DND-41 (cell line): ENCODE data around the gene FBXW8.

Experiments
- ATAC-seq: fragments of 200-7000 bp; cut with Tn5 transposase; 3 replicates; pipeline ENCODE4 v1.9.1; 2021; ENCODE audit warnings: low read depth; ENCODE audit not compliant: insufficient read depth
- DNase-seq: peaks from one replicate; pipeline ENCODE4 v3.0.0-alpha.2; 2020
- H2AFZ ChIP-seq: 2 replicates; pipeline ENCODE4 v1.6.0; 2012; ENCODE audit warnings: low read depth, low read length
- H3K27ac ChIP-seq: 2 replicates; pipeline ENCODE4 v1.5.1; 2012; ENCODE audit warnings: low read length, inconsistent platforms
- H3K27me3 ChIP-seq: fragments of 200-600 bp; sonication (generic); 2 replicates; pipeline ENCODE4 v1.6.0; 2012; ENCODE audit warnings: low read length, mild to moderate bottlenecking, inconsistent platforms; ENCODE audit not compliant: insufficient read depth, poor library complexity
- H3K36me3 ChIP-seq: 2 replicates; pipeline ENCODE4 v1.5.1; 2012; ENCODE audit warnings: low read length, inconsistent platforms; ENCODE audit not compliant: insufficient read depth
- H3K4me1 ChIP-seq: 2 replicates; pipeline ENCODE4 v1.5.1; 2012; ENCODE audit warnings: mild to moderate bottlenecking, low read length; ENCODE audit not compliant: insufficient read depth
- H3K4me2 ChIP-seq: 2 replicates; pipeline ENCODE4 v1.6.0; 2012; ENCODE audit warnings: mild to moderate bottlenecking, moderate library complexity, low read length, inconsistent platforms; ENCODE audit not compliant: insufficient read depth
- H3K4me3 ChIP-seq, 2 experiments: fragments of 200-600 bp in 1 of 2; shearing (Covaris generic) in 1 of 2; 2 replicates each; pipeline ENCODE4 v1.5.1; 2012 to 2016; ENCODE audit warnings: inconsistent platforms in 2 of 2, low read length in 2 of 2, mild to moderate bottlenecking in 2 of 2, low read depth in 1 of 2, moderate library complexity in 1 of 2
- H3K79me2 ChIP-seq: 2 replicates; pipeline ENCODE4 v1.6.0; 2012; ENCODE audit warnings: low read length, inconsistent platforms; ENCODE audit not compliant: insufficient read depth
- H3K9ac ChIP-seq: 2 replicates; pipeline ENCODE4 v1.6.0; 2012; ENCODE audit warnings: low read depth, mild to moderate bottlenecking, inconsistent platforms, low read length, moderate library complexity
- H3K9me3 ChIP-seq: 2 replicates; pipeline ENCODE4 v1.5.1; 2012; ENCODE audit warnings: low read length, moderate library complexity, mild to moderate bottlenecking, inconsistent platforms; ENCODE audit not compliant: insufficient read depth, severe bottlenecking
- H4K20me1 ChIP-seq: 2 replicates; pipeline ENCODE4 v1.6.0; 2012; ENCODE audit warnings: low read length; ENCODE audit not compliant: insufficient read depth
- CTCF ChIP-seq: IDR thresholded peaks from 2 replicates; pipeline ENCODE4 v1.5.1; 2012; ENCODE audit warnings: borderline replicate concordance, low read length, moderate library complexity, mild to moderate bottlenecking; ENCODE audit not compliant: poor library complexity, severe bottlenecking; ENCODE audit errors: extremely low read depth
- EZH2 ChIP-seq: IDR thresholded peaks from 3 replicates; pipeline ENCODE4 v1.6.1; 2012; ENCODE audit warnings: borderline replicate concordance, low read depth, mild to moderate bottlenecking, moderate library complexity, low read length, inconsistent platforms; ENCODE audit not compliant: severe bottlenecking

FBXW8 gene

GRCh38 chr12:117060246-117060928 is 149.6 kb downstream of the FBXW8 start:
- no peaks in the 10 kb centered on the region for H3K9me3 ChIP-seq
- no peak overlapping the region for H3K4me2 ChIP-seq
- no peaks in the 10 kb centered on the region for H4K20me1 ChIP-seq
- H3K27me3 ChIP-seq: no peaks in the 10 kb centered on the region
- TF ChIP-seq EZH2 (no peak), CTCF (no peak)
- DNase-seq (no peak), ATAC-seq (no peak)
- peaks cover 14% of the 10 kb centered on the region for H3K79me2 ChIP-seq
- H3K36me3 ChIP-seq: peaks cover 24% of the 10 kb centered on the region
- H3K27ac ChIP-seq: peak overlapping the region; percentile 98
- no peak overlapping the region for H2AFZ ChIP-seq
- no peak overlapping the region for H3K9ac ChIP-seq
- no peak overlapping the region for H3K4me3 ChIP-seq
- peaks cover 48% of the 10 kb centered on the region for H3K4me1 ChIP-seq

GRCh38 chr12:117060929-117061305 is 150.2 kb downstream of the FBXW8 start:
- Histone ChIP-seq H3K9me3 (no peaks in the 10 kb centered on the region), H3K4me1 (peaks cover 53% of the 10 kb centered on the region), H3K27me3 (no peaks in the 10 kb centered on the region), H3K27ac (peak overlapping the region; percentile 98), H3K9ac (peak overlapping the region; percentile 1; the same call in 1 of the 2 replicates), H4K20me1 (no peaks in the 10 kb centered on the region), H3K36me3 (peaks cover 22% of the 10 kb centered on the region), H2AFZ (no peak overlapping the region), H3K4me2 (no peak overlapping the region), H3K79me2 (peaks cover 14% of the 10 kb centered on the region), H3K4me3 (no peak overlapping the region)
- TF ChIP-seq CTCF: no peak
- TF ChIP-seq EZH2: no peak
- DNase-seq (no peak), ATAC-seq (no peak)

- TF ChIP-seq CTCF: no peak
- no peak for TF ChIP-seq EZH2
- H2AFZ ChIP-seq: no peak overlapping the region
- H3K4me3 ChIP-seq: no peak overlapping the region
- peak overlapping the region; percentile 98 for H3K27ac ChIP-seq
- no peak overlapping the region for H3K4me2 ChIP-seq
- peaks cover 20% of the 10 kb centered on the region for H3K36me3 ChIP-seq
- H3K4me1 ChIP-seq: peaks cover 59% of the 10 kb centered on the region
- no peaks in the 10 kb centered on the region for H3K27me3 ChIP-seq
- peak overlapping the region; percentile 65; the same call in 1 of the 2 replicates for H3K9ac ChIP-seq
- H3K79me2 ChIP-seq: peaks cover 14% of the 10 kb centered on the region
- no peaks in the 10 kb centered on the region for H3K9me3 ChIP-seq
- no peak for DNase-seq
- no peaks in the 10 kb centered on the region for H4K20me1 ChIP-seq
- ATAC-seq: no peak
Measured at GRCh38 chr12:117061555-117062079, 150.9 kb downstream of the FBXW8 start.
